Measurements from ENCODE around the gene HSD17B11.

DNA sequence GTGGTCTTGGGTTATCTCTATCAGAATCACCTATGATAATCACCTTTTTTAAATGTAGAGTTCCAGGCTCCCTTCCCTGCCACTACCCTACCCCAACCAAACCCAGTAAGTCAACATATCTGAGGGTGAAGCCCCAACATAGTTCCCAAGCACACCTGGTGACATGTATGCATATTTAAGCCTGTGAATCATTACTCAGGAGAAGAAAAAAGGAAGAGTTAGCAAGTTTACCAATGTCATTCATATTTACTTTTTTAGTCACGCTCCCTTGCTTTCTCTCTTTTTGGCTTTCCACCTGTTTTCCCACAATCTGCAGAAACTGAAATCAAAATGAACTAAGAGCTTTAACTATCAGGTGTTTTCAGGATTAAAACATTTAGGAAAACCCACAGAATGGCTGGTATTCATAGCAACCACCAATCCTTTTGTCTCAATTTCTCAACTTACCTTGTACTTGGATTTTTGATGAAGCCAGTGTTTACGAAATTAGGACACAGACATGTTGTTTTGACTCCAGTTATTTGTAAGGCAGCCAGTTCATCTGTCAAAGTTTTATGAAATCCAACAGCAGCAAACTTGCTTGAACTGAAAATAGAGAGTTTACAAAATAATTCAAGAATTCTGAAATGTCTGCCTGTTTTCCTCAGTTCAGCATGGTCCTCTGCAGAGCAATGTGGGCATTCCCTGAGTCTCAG is 34.0 kb downstream of the HSD17B11 start:
- TF ChIP-seq, protein P1, sequence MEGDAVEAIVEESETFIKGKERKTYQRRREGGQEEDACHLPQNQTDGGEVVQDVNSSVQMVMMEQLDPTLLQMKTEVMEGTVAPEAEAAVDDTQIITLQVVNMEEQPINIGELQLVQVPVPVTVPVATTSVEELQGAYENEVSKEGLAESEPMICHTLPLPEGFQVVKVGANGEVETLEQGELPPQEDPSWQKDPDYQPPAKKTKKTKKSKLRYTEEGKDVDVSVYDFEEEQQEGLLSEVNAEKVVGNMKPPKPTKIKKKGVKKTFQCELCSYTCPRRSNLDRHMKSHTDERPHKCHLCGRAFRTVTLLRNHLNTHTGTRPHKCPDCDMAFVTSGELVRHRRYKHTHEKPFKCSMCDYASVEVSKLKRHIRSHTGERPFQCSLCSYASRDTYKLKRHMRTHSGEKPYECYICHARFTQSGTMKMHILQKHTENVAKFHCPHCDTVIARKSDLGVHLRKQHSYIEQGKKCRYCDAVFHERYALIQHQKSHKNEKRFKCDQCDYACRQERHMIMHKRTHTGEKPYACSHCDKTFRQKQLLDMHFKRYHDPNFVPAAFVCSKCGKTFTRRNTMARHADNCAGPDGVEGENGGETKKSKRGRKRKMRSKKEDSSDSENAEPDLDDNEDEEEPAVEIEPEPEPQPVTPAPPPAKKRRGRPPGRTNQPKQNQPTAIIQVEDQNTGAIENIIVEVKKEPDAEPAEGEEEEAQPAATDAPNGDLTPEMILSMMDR (IDR thresholded peaks at IDR 0.05): no peak
- no peak for TF ChIP-seq POLR2A (IDR thresholded peaks at IDR 0.05)

Measured in esophagus squamous epithelium (tissue), 4 donors.